ENCODE measurements around the gene SNRNP40.

SNRNP40 gene

DNA sequence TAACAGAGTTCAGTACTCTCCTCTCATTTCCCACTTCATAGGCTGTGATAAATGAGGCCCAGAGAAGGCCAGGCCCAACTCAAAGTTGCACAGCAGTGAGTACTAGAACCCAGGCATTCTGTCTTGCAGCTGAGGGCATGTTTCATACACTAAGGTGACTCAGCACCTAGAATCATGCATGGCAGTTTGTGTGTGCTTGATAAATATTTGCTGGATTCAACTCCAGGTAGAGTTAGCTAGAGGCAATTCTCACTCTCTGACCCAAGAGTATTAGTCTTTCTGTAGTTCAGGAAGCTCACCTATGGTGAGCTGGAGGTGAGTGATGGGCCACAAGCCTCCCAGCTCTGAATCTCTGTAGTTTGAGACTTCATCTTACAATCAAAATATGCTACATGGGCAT lies 67.6 kb downstream of the SNRNP40 start:
- DNase-seq, result no peak

GRCh38 chr1:31227891-31228568 lies 68.6 kb downstream of the SNRNP40 start:
- DNase-seq, result no peak

DNA sequence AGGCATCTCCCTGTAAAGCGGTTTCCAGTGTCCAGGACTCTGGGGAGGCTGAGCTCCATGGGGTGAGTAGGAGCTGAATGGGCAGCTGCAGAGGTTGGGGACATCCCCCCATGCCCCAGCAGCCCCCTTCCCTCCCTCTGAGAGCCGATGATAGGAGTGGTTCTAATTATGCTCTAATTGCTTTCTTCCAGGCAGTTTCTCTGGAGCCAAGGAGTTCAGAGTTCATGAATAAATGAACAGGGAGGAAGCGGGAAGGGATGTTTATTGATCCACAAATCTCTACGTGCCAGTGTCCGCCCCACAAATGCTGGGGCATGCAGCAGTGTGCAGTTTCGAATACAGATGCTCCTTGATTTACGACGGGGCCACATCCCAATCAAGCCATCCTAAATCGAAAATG lies 72.5 kb downstream of the SNRNP40 start:
- DNase-seq, result no peak

DNA sequence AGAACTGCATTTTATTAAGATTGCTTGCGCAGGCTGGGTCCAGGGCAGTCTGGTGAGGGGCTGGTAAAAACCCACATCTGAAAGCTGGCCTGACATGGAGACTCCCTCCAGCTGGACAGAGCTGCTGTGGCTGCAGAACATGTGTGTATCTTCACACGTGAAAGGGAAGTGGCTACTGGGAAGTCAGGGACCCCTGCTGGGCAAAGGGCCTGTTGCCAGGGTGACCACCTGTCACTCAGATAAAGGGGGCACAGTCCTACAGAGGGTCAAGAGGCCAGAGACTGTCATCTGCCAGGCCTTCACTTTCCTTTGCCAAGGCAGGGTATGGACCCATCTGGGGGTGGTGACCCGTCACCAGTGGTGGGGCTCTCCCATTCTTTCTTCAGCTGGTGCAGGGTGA lies 74.4 kb downstream of the SNRNP40 start:
- DNase-seq, result no peak

DNA sequence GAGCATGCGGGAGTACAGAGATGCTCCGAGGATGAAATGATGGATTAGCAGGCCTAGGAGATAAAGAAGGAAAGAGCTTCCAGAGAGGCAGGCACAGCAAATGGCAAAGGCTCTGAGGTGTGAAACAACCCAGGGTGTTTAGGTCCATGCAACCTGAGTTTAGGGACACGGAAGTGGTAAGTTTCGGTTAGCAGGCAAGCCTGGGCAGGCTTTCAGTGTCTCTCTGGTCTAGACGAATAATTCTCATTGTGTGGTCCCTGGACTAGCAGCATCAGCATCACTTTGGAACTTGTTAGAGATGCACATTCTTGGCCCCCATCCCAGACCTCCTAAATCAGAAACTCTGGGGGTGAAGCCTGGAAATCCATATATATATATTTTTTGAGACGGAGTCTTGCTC lies 75.5 kb downstream of the SNRNP40 start:
- no peak for DNase-seq

GRCh38 chr1:31219489-31219888 lies 77.1 kb downstream of the SNRNP40 start:
- no peak for DNase-seq

GRCh38 chr1:31218705-31219104 lies 77.9 kb downstream of the SNRNP40 start:
- DNase-seq, result no peak

DNA sequence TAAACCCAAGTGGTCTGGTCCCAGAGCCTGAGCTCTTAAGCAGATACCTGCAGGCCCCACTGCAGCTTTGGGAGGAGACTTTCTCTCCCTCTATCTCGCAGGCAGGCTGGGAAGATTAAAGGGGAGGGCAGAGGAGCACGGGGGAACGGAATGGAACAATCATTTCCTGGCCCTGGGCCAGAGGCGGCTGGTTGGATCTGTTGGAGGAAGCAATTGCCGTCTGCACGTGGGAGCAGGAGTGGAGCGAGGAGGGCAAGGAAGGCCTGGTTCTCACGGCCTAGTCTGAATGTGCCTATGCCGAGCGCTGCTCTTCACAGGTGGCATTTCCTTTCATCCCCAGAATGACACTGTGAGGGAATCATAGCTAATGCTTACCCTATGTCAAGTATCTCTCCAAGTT lies 80.6 kb downstream of the SNRNP40 start:
- no peak for DNase-seq

- no peak for DNase-seq
Measured at GRCh38 chr1:31215065-31215570, 81.5 kb downstream of the SNRNP40 start.

GRCh38 chr1:31214316-31215064 lies 82.1 kb downstream of the SNRNP40 start:
- DNase-seq, result no peak
